Erythroblast (primary cell): ENCODE results near the gene RFC1.

ENCODE experiments used
- GATA1 ChIP-seq: IDR thresholded peaks from 2 replicates; pipeline ENCODE4 v1.6.1; 2011; ENCODE audit warnings: low read depth, mild to moderate bottlenecking, control low read depth, low read length, moderate library complexity
- POLR2A ChIP-seq: IDR thresholded peaks from 2 replicates; pipeline ENCODE4 v1.6.1; 2011; ENCODE audit warnings: mild to moderate bottlenecking, low read length

DNA sequence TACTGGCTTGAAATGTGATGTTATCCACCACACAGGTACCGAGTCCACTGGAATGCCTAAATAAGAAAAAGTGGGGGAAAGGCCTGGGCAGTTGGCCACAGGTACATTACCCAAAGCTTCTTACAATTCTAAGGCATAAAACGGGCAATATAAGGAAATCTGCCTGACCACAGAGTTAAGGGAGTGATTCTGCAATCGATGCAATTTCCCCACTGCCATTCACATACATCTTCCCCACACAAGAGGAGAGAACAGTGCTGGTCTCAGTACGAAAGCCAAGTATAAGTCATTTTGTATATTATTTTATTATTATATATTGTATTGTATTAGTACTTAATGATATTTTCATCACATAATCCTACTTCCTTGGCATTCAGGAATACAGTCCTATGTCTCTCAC is 30.6 kb downstream of the RFC1 start:
- no peak for TF ChIP-seq POLR2A
- no peak for TF ChIP-seq GATA1
